GM12878 (cell line): Measurements from ENCODE around the gene UMAD1. TPM values are rescaled to one million over a fixed set of nuclear protein-coding genes. Genes with fewer than 3 reads are reported as not detected.

Source experiments
- ATAC-seq: fragments of 200-7000 bp; cut with Tn5 transposase; 3 replicates; pipeline ENCODE4 v1.9.1; 2020; ENCODE audit warnings: mild to moderate bottlenecking, moderate library complexity
- BruUV-seq: library from RNA; stranded (reverse); fragments of 400-500 nt; replicated peaks from 2 replicates; lab custom pipeline; 2021; lab: Mats Ljungman, UMichigan
- CTCF ChIA-PET: fragments of 300-600 bp; sonication (Branson Sonifier 250); formaldehyde crosslinking; extraction: SDS; loops from one replicate; lab custom pipeline; 2021; ENCODE audit warnings: inconsistent platforms; lab: Yijun Ruan, JAX
- POLR2A ChIA-PET: fragments of 350-600 bp; formaldehyde crosslinking; extraction: SDS; loops from one replicate; lab custom pipeline; 2021; ENCODE audit warnings: inconsistent platforms; lab: Charles Lee
- RAD21 ChIA-PET: fragments of 300-600 bp; sonication (Branson Sonifier 250); formaldehyde crosslinking; loops from one replicate; lab custom pipeline; 2023; ENCODE audit warnings: antibody characterized with exemption; ENCODE audit not compliant: unreplicated experiment; lab: Charles Lee
- SMC1A ChIA-PET: fragments of 300-600 bp; sonication (Branson Sonifier 250); formaldehyde crosslinking; loops from one replicate; lab custom pipeline; 2023; ENCODE audit not compliant: unreplicated experiment, uncharacterized antibody; lab: Charles Lee
- DNase-seq: peaks from one replicate; pipeline ENCODE4 v3.0.0-alpha.2; 2011; ENCODE audit warnings: low read depth, low spot score
- FAIRE-seq: peaks from 3 replicates; lab custom pipeline; 2011; peaks lifted over from hg19 to GRCh38; lab: Jason Lieb, UNC
- H2AFZ ChIP-seq: 2 replicates; pipeline ENCODE4 v1.6.0; 2011; ENCODE audit warnings: low read depth, low read length, control low read depth; ENCODE audit not compliant: control insufficient read depth
- H3K27ac ChIP-seq: 2 replicates; pipeline ENCODE4 v1.5.1; 2011; ENCODE audit warnings: control low read depth; ENCODE audit not compliant: control insufficient read depth, insufficient read depth
- H3K27me3 ChIP-seq, 2 experiments: replicated peaks in 1 of 2; 2 replicates each; pipeline versions ENCODE4 v1.6.0 to v1.6.1; 2011; ENCODE audit warnings: low read length in 1 of 2; ENCODE audit not compliant: control insufficient read depth in 2 of 2, insufficient read depth in 2 of 2
- H3K36me3 ChIP-seq, 2 experiments: 2 replicates each; pipeline ENCODE4 v1.5.1; 2011; ENCODE audit warnings: low read length in 1 of 2; ENCODE audit not compliant: control insufficient read depth in 2 of 2, insufficient read depth in 2 of 2
- H3K4me1 ChIP-seq: 2 replicates; pipeline ENCODE4 v1.6.1; 2011; ENCODE audit warnings: mild to moderate bottlenecking, low read length, moderate library complexity, mixed read lengths; ENCODE audit not compliant: control insufficient read depth, insufficient read depth
- H3K4me2 ChIP-seq: 2 replicates; pipeline ENCODE4 v1.6.0; 2011; ENCODE audit warnings: control low read depth; ENCODE audit not compliant: control insufficient read depth, insufficient read depth
- H3K4me3 ChIP-seq: fragments of 200-600 bp; sonication (generic); 2 replicates; pipeline ENCODE4 v1.5.1; 2016
- H3K79me2 ChIP-seq: 2 replicates; pipeline ENCODE4 v1.6.0; 2011; ENCODE audit warnings: low read length; ENCODE audit not compliant: control insufficient read depth, insufficient read depth
- H3K9ac ChIP-seq: 2 replicates; pipeline ENCODE4 v1.8.0; 2011; ENCODE audit warnings: low read length, control low read depth, mixed read lengths; ENCODE audit not compliant: control insufficient read depth, insufficient read depth
- H3K9me3 ChIP-seq: replicated peaks from 3 replicates; pipeline ENCODE4 v1.5.1; 2011; ENCODE audit warnings: mild to moderate bottlenecking, low read length; ENCODE audit not compliant: control insufficient read depth, insufficient read depth
- H4K20me1 ChIP-seq: 2 replicates; pipeline ENCODE4 v1.6.0; 2011; ENCODE audit not compliant: control insufficient read depth, insufficient read depth
- CBX5 ChIP-seq: sonication (generic); IDR thresholded peaks from 2 replicates; pipeline ENCODE4 v1.6.1; 2016; ENCODE audit warnings: low read depth, moderate library complexity, mild to moderate bottlenecking, inconsistent platforms
- CHD1 ChIP-seq: IDR thresholded peaks from 2 replicates; pipeline ENCODE4 v1.6.1; 2012; ENCODE audit warnings: low read depth, low read length, improper control_type of control experiment
- CHD4 ChIP-seq: fragments of 200-600 bp; sonication (generic); IDR thresholded peaks from 2 replicates; pipeline ENCODE4 v1.6.1; 2016; ENCODE audit warnings: mild to moderate bottlenecking
- EED ChIP-seq: sonication (generic); IDR thresholded peaks from 2 replicates; pipeline ENCODE4 v1.6.1; 2016; ENCODE audit warnings: antibody characterized with exemption, low read depth
- EGR1 ChIP-seq, 2 experiments: IDR thresholded peaks; 1 replicate in 1 of 2; 2 replicates in 1 of 2; pipeline ENCODE4 v1.6.1; 2011 to 2012; ENCODE audit warnings: low read depth in 2 of 2, low read length in 2 of 2, borderline replicate concordance in 1 of 2, mild to moderate bottlenecking in 1 of 2, moderate library complexity in 1 of 2
- EP300 ChIP-seq, 2 experiments: fragments of 150-350 bp in 1 of 2; IDR thresholded peaks; 2 replicates each; pipeline ENCODE4 v1.6.1; 2011 to 2012; ENCODE audit warnings: low read depth in 2 of 2, low read length in 2 of 2, borderline replicate concordance in 1 of 2, improper control_type of control experiment in 1 of 2, inconsistent platforms in 1 of 2; ENCODE audit not compliant: control insufficient read depth in 1 of 2
- ETV6 ChIP-seq, 2 experiments: fragments of 450-650 bp in 1 of 2; IDR thresholded peaks in 1 of 2; conservative IDR thresholded peaks in 1 of 2; 2 replicates each; pipeline ENCODE4 v1.6.1; 2014; ENCODE audit warnings: antibody characterized with exemption in 1 of 2, borderline replicate concordance in 1 of 2, low read depth in 1 of 2, mild to moderate bottlenecking in 1 of 2, moderate library complexity in 1 of 2
- FOXK2 ChIP-seq: fragments of 450-650 bp; IDR thresholded peaks from 2 replicates; pipeline ENCODE4 v1.6.1; 2017; ENCODE audit warnings: mild to moderate bottlenecking, moderate library complexity
- JUND ChIP-seq: IDR thresholded peaks from 2 replicates; pipeline ENCODE4 v1.6.1; 2012; ENCODE audit warnings: low read depth, mild to moderate bottlenecking, low read length, improper control_type of control experiment, moderate library complexity
- NFIC ChIP-seq: IDR thresholded peaks from 2 replicates; pipeline ENCODE4 v1.6.1; 2012; ENCODE audit warnings: low read depth, mild to moderate bottlenecking, inconsistent platforms, low read length, moderate library complexity
- POLR2AphosphoS2 ChIP-seq: IDR thresholded peaks from 2 replicates; pipeline ENCODE4 v1.6.1; 2011; ENCODE audit warnings: low read depth, mild to moderate bottlenecking, low read length, improper control_type of control experiment, moderate library complexity
- SIX5 ChIP-seq: IDR thresholded peaks from 2 replicates; pipeline ENCODE4 v1.6.1; 2011; ENCODE audit warnings: mild to moderate bottlenecking, low read depth, low read length, moderate library complexity; ENCODE audit not compliant: severe bottlenecking
- TCF7 ChIP-seq: IDR thresholded peaks from 2 replicates; pipeline ENCODE4 v1.6.1; 2014; ENCODE audit warnings: antibody characterized with exemption, borderline replicate concordance
- ZNF217 ChIP-seq: fragments of 450-650 bp; IDR thresholded peaks from 2 replicates; pipeline ENCODE4 v1.6.1; 2017; ENCODE audit warnings: antibody characterized with exemption, mild to moderate bottlenecking
- ZNF384 ChIP-seq: IDR thresholded peaks from 2 replicates; pipeline ENCODE4 v1.6.1; 2012; ENCODE audit warnings: low read depth, mild to moderate bottlenecking, low read length, improper control_type of control experiment, borderline replicate concordance
- ZZZ3 ChIP-seq: IDR thresholded peaks from 2 replicates; pipeline ENCODE4 v1.6.1; 2011; ENCODE audit warnings: low read depth; ENCODE audit not compliant: control insufficient read depth, insufficient read length
- WGBS: methylation state at CpG from one replicate; pipeline ENCODE4 v1.1.6; 2016; ENCODE audit warnings: low lambda C conversion rate; ENCODE audit not compliant: insufficient replicate concordance, insufficient coverage; ENCODE audit errors: missing lambda C conversion rate; 5-methylcytosine and 5-hydroxymethylcytosine counted together
- in situ Hi-C: fragments of 300-500 bp; cut with MboI; formaldehyde crosslinking; loops from 9 replicates; pipeline ENCODE4 v1.14.3; 2018; ENCODE audit warnings: mixed read lengths
- intact Hi-C: fragments of 100-400 bp; cut with micrococcal nuclease; formaldehyde crosslinking; loops from one replicate; pipeline ENCODE4 v1.14.2; 2022; ENCODE audit not compliant: unreplicated experiment
- polyA plus RNA-seq, 11 experiments: library from polyadenylated mRNA; depleted of rRNA in 4 of 11; unstranded in 6 of 11; stranded (reverse) in 5 of 11; fragments of >200 nt; fragmentation: Nextera tagmentation in 4 of 11; fragmentation: Illumina TruSeq in 1 of 11; extraction: Ambion mirVana in 4 of 11; extraction: Trizol in 1 of 11; gene quantifications; 1 replicate in 1 of 11; 2 replicates in 10 of 11; pipeline versions ENCODE4 v1.2.1 to v1.2.3, GENCODE V29; 2011 to 2016; ENCODE audit warnings: inconsistent platforms in 2 of 11, missing spikeins in 2 of 11, low read depth in 1 of 11
- total RNA-seq, 4 experiments: library from RNA; depleted of rRNA in 3 of 4; stranded (reverse); fragments of >200 nt in 3 of 4; fragmentation: Illumina TruSeq in 1 of 4; extraction: Trizol in 1 of 4; gene quantifications; 2 replicates each; pipeline versions ENCODE4 v1.2.1 to v1.2.3, GENCODE V29; 2013 to 2021
- TF ChIP-seq, protein P1 (sequence below): fragments of 450-650 bp; IDR thresholded peaks from 2 replicates; pipeline ENCODE4 v1.6.1; 2017; ENCODE audit warnings: antibody characterized with exemption, mild to moderate bottlenecking, moderate library complexity
- TF ChIP-seq, protein P2 (sequence below): fragments of 150-350 bp; IDR thresholded peaks from 2 replicates; pipeline ENCODE4 v1.6.1; 2014; ENCODE audit warnings: mild to moderate bottlenecking, low read depth, low read length

The UMAD1 gene
- total and polyA plus RNA-seq, 10 of the 15 experiments (the other 5 are each of a cell fraction or from before 2014, with no cell fraction given), result 6.0 to 28.6 (median 9.3) TPM

GRCh38 chr7:7757576-7757975 lies 117.0 kb downstream of the UMAD1 start:
- ChIA-PET RAD21 (interaction anchor here (0.6 to 7.9 kb wide), 6 partner anchors 18 to 213 kb away, joined by 3 to 148 read pairs (median 6); no protein-coding TSS in a partner anchor), CTCF (interaction anchor here (0.8 to 8.7 kb wide), 8 partner anchors 18 to 459 kb away, joined by 3 to 179 read pairs (median 4); no protein-coding TSS in a partner anchor)
- FAIRE-seq, result no peak

More at GRCh38 chr7:7757576-7757975, 117.0 kb downstream of the UMAD1 start:
- no peak for ATAC-seq
- no TSS peak for BruUV-seq
- no peaks in the 10 kb centered on the region for H3K36me3 ChIP-seq
- TF ChIP-seq EED, result no peak
- no peak for TF ChIP-seq JUND
- TF ChIP-seq, protein P1, sequence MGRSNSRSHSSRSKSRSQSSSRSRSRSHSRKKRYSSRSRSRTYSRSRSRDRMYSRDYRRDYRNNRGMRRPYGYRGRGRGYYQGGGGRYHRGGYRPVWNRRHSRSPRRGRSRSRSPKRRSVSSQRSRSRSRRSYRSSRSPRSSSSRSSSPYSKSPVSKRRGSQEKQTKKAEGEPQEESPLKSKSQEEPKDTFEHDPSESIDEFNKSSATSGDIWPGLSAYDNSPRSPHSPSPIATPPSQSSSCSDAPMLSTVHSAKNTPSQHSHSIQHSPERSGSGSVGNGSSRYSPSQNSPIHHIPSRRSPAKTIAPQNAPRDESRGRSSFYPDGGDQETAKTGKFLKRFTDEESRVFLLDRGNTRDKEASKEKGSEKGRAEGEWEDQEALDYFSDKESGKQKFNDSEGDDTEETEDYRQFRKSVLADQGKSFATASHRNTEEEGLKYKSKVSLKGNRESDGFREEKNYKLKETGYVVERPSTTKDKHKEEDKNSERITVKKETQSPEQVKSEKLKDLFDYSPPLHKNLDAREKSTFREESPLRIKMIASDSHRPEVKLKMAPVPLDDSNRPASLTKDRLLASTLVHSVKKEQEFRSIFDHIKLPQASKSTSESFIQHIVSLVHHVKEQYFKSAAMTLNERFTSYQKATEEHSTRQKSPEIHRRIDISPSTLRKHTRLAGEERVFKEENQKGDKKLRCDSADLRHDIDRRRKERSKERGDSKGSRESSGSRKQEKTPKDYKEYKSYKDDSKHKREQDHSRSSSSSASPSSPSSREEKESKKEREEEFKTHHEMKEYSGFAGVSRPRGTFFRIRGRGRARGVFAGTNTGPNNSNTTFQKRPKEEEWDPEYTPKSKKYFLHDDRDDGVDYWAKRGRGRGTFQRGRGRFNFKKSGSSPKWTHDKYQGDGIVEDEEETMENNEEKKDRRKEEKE, result no peak
- no peak for TF ChIP-seq ZNF217
- TF ChIP-seq CBX5, result no peak
- TF ChIP-seq FOXK2, result no peak
- no peak for TF ChIP-seq CHD1
- TF ChIP-seq SIX5, result no peak
- no peak for TF ChIP-seq NFIC
- TF ChIP-seq POLR2AphosphoS2, result no peak
- TF ChIP-seq ETV6 (conservative IDR thresholded peaks at IDR 0.05 in 1 of 2, IDR thresholded peaks at IDR 0.05 in 1 of 2; ENCODE audit: borderline replicate concordance in 1 of 2, low read depth in 1 of 2), result no peak
- no peak for TF ChIP-seq ZNF384
- TF ChIP-seq, protein P2, sequence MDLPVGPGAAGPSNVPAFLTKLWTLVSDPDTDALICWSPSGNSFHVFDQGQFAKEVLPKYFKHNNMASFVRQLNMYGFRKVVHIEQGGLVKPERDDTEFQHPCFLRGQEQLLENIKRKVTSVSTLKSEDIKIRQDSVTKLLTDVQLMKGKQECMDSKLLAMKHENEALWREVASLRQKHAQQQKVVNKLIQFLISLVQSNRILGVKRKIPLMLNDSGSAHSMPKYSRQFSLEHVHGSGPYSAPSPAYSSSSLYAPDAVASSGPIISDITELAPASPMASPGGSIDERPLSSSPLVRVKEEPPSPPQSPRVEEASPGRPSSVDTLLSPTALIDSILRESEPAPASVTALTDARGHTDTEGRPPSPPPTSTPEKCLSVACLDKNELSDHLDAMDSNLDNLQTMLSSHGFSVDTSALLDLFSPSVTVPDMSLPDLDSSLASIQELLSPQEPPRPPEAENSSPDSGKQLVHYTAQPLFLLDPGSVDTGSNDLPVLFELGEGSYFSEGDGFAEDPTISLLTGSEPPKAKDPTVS, result no peak
- no peak for TF ChIP-seq TCF7
- no peak for TF ChIP-seq CHD4
- no peak for TF ChIP-seq EP300 (IDR thresholded peaks at IDR 0.05; ENCODE audit: borderline replicate concordance in 1 of 2, control insufficient read depth in 1 of 2, low read depth in 2 of 2, low read length in 2 of 2)
- no peak for TF ChIP-seq EGR1 (IDR thresholded peaks at IDR 0.05; ENCODE audit: borderline replicate concordance in 1 of 2, low read depth in 2 of 2, low read length in 2 of 2)
- no peak for TF ChIP-seq ZZZ3
- TF ChIP-seq, all 136 proteins: peak for 0
- Histone ChIP-seq H2AFZ (no peak overlapping the region), H3K79me2 (no peaks in the 10 kb centered on the region), H3K4me2 (no peak overlapping the region), H3K4me1 (peaks cover 6% of the 10 kb centered on the region), H3K27me3 (no peaks in the 10 kb centered on the region), H3K4me3 (no peak overlapping the region), H3K9me3 (no peaks in the 10 kb centered on the region), H3K27ac (no peak overlapping the region), H3K9ac (no peak overlapping the region), H4K20me1 (no peaks in the 10 kb centered on the region)
- SMC1A ChIA-PET, result interaction anchor here (0.7 to 8.8 kb wide), 17 partner anchors 7 to 459 kb away, joined by 3 to 218 read pairs (median 4); partner anchors contain the start of gene RPA3
- 93% methylated on average over 4 of the region's 4 CpGs for WGBS
- in situ Hi-C loops, result no loop called here
- DNase-seq, result no peak
- intact Hi-C loops, result no loop called here
- POLR2A ChIA-PET, result interaction anchor here (0.6 to 1.2 kb wide), 2 partner anchors 12 to 25 kb away, joined by 3 read pairs; no protein-coding TSS in a partner anchor
